H1 (cell line): Measurements from ENCODE around the gene TNFRSF14.

Experiments used
- ASH2L ChIP-seq: fragments of 200-600, 300-600 bp; sonication (generic); IDR thresholded peaks from one replicate; pipeline ENCODE4 v1.7.1; 2017; ENCODE audit warnings: low read length
- EP300 ChIP-seq, 2 experiments: IDR thresholded peaks; 1 replicate in 1 of 2; 2 replicates in 1 of 2; pipeline ENCODE4 v1.6.1; 2011 to 2012; ENCODE audit warnings: low read depth in 2 of 2, low read length in 2 of 2, mild to moderate bottlenecking in 2 of 2, borderline replicate concordance in 1 of 2, inconsistent platforms in 1 of 2, moderate library complexity in 1 of 2
- MAFK ChIP-seq: IDR thresholded peaks from 2 replicates; pipeline ENCODE4 v1.6.1; 2012; ENCODE audit warnings: low read depth, mild to moderate bottlenecking, improper control_type of control experiment, low read length
- PHF8 ChIP-seq: fragments of 200-600 bp; sonication (generic); conservative IDR thresholded peaks from 2 replicates; pipeline ENCODE4 v1.7.1; 2012; ENCODE audit warnings: low read depth, mild to moderate bottlenecking, inconsistent platforms, low read length, moderate library complexity
- POLR2A ChIP-seq, 2 experiments: IDR thresholded peaks; 1 replicate in 1 of 2; 2 replicates in 1 of 2; pipeline ENCODE4 v1.6.1; 2011; ENCODE audit warnings: low read depth in 2 of 2, low read length in 2 of 2, mild to moderate bottlenecking in 2 of 2; ENCODE audit errors: control extremely low read depth in 1 of 2
- RAD21 ChIP-seq, 2 experiments: IDR thresholded peaks in 1 of 2; conservative IDR thresholded peaks in 1 of 2; 2 replicates each; pipeline ENCODE4 v1.6.1; 2011; ENCODE audit warnings: low read depth in 2 of 2, low read length in 2 of 2, improper control_type of control experiment in 1 of 2, inconsistent platforms in 1 of 2, mild to moderate bottlenecking in 1 of 2, moderate library complexity in 1 of 2
- SP2 ChIP-seq: IDR thresholded peaks from 2 replicates; pipeline ENCODE4 v1.6.1; 2012; ENCODE audit warnings: mild to moderate bottlenecking, low read length, inconsistent platforms
- SRF ChIP-seq: IDR thresholded peaks from 2 replicates; pipeline ENCODE4 v1.6.1; 2011; ENCODE audit warnings: mild to moderate bottlenecking, low read depth, low read length, moderate library complexity
- TAF1 ChIP-seq: IDR thresholded peaks from 2 replicates; pipeline ENCODE4 v1.6.1; 2011; ENCODE audit warnings: mild to moderate bottlenecking, low read depth, low read length
- TEAD4 ChIP-seq: IDR thresholded peaks from 2 replicates; pipeline ENCODE4 v1.6.1; 2012; ENCODE audit warnings: low read depth, low read length, inconsistent platforms, mixed read lengths
- TF ChIP-seq, protein P1 (sequence below): IDR thresholded peaks from 2 replicates; pipeline ENCODE4 v1.6.1; 2012; ENCODE audit warnings: inconsistent platforms
- TF ChIP-seq, protein P2 (sequence below), 3 experiments: IDR thresholded peaks; 1 replicate in 2 of 3; 2 replicates in 1 of 3; pipeline versions ENCODE4 v1.5.1 to v1.6.1; 2011; ENCODE audit warnings: low read length in 3 of 3, mild to moderate bottlenecking in 3 of 3, inconsistent platforms in 2 of 3, low read depth in 1 of 3, moderate library complexity in 1 of 3; ENCODE audit not compliant: insufficient read depth in 1 of 3; ENCODE audit errors: control extremely low read depth in 1 of 3

DNA sequence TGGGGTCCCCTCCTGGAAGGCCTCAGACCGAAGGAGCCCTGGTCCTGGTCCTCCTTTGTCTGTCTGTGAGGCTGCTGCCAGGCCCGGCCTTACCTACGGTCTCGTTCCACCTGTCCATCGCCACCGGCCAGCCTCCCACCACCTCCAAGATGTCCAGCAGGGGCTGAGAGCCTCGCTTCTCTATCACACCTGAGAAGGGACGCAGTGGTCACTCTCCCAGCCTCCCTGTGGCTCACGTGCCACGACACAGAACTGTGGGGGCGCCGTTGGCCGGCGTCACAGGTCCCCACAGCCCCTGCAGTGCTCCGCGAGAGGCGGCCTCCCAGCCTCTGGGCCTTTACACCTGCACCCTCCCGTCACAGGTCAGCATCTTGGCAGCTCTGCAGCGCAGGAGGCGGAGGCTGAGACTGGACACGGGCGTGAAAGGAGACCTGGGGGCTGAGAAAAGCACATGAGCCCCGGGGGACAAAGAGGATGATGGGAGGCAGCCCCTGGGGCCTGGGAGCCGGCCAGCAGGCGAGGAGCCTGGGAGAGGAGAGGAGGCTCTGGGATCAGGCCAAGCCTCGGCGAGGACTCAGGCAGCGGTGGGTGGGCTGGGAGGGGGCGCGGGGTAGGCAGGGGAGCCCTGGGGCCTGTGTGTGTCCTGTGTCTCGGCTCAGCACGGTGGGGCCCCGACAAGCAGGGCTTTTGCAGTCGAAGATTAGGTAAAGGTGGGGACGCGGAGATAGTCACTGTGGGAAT lies 50.9 kb downstream of the TNFRSF14 start:
- TF ChIP-seq, protein P1, sequence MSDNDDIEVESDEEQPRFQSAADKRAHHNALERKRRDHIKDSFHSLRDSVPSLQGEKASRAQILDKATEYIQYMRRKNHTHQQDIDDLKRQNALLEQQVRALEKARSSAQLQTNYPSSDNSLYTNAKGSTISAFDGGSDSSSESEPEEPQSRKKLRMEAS = no peak
- TF ChIP-seq SRF = no peak
- no peak for TF ChIP-seq POLR2A (IDR thresholded peaks at IDR 0.05; ENCODE audit: control extremely low read depth in 1 of 2, low read depth in 2 of 2, low read length in 2 of 2)
- TF ChIP-seq, protein P2, sequence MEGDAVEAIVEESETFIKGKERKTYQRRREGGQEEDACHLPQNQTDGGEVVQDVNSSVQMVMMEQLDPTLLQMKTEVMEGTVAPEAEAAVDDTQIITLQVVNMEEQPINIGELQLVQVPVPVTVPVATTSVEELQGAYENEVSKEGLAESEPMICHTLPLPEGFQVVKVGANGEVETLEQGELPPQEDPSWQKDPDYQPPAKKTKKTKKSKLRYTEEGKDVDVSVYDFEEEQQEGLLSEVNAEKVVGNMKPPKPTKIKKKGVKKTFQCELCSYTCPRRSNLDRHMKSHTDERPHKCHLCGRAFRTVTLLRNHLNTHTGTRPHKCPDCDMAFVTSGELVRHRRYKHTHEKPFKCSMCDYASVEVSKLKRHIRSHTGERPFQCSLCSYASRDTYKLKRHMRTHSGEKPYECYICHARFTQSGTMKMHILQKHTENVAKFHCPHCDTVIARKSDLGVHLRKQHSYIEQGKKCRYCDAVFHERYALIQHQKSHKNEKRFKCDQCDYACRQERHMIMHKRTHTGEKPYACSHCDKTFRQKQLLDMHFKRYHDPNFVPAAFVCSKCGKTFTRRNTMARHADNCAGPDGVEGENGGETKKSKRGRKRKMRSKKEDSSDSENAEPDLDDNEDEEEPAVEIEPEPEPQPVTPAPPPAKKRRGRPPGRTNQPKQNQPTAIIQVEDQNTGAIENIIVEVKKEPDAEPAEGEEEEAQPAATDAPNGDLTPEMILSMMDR (IDR thresholded peaks at IDR 0.05; ENCODE audit: control extremely low read depth in 1 of 3, insufficient read depth in 1 of 3, low read depth in 1 of 3, low read length in 3 of 3) = no peak
- TF ChIP-seq TAF1 = no peak
- TF ChIP-seq PHF8 = no peak
- no peak for TF ChIP-seq RAD21 (IDR thresholded peaks at IDR 0.05 in 1 of 2, conservative IDR thresholded peaks at IDR 0.05 in 1 of 2; ENCODE audit: low read depth in 2 of 2, low read length in 2 of 2)
- no peak for TF ChIP-seq ASH2L
- no peak for TF ChIP-seq MAFK
- no peak for TF ChIP-seq SP2
- no peak for TF ChIP-seq EP300 (IDR thresholded peaks at IDR 0.05; ENCODE audit: borderline replicate concordance in 1 of 2, low read depth in 2 of 2, low read length in 2 of 2)
- TF ChIP-seq TEAD4 = no peak
